ENCODE data around the gene ARMC6.

GRCh38 chr19:19062454-19063182, 29.2 kb downstream of the ARMC6 start:
- TF ChIP-seq POLR2AphosphoS5 (IDR thresholded peaks at IDR 0.05; ENCODE audit: low read depth, low read length) (no peak; the same call in 1 of the 2 replicates), CTCF (IDR thresholded peaks at IDR 0.05) (no peak)
